Measurements from ENCODE around the gene CKAP2L.

Gene CKAP2L

DNA sequence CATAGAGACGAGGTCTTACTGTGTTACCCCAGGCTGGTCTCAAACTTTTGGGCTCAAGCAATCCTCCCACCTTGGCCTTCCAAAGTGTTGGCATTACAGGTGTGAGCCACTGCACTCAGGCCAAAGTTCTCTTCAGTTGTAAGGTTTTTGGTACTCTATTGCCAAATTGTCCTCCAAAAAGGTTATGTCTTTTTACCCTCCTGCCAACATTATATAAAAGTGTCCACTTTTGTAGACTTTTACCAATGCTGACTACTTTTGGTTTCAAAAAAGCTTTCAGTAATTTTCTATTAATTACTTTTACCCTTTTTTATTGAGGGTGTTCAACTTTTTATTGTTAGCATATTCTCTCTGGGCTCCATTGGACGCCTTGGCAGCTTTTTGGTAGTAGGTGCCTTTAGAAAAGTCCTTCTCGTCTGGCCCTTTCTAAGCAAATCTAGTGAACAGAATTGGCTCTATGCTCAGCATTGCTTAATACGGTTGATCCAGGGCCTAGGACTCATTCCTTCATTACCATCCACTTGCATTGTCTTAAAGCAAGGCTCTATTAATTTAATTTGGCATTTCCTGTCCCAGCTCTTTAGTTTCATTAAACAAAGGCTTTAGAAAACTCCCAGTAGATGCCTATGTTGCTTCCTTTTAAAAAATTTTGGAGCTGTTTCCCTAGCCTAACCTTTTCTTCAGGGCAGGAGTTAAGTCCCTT lies 36.6 kb upstream of the CKAP2L start:
- H3K4me2 ChIP-seq (ENCODE audit: low read length): no peak overlapping the region
- no peak overlapping the region for H3K9ac ChIP-seq (ENCODE audit: low read depth, low read length)
- H3K4me3 ChIP-seq (ENCODE audit: low read length): no peak overlapping the region
- no peaks in the 10 kb centered on the region for H3K27me3 ChIP-seq (ENCODE audit: control insufficient read depth, insufficient read depth, low read length)
- no peaks in the 10 kb centered on the region for H3K36me3 ChIP-seq (ENCODE audit: insufficient read depth, low read length)
- H3K4me1 ChIP-seq (ENCODE audit: control insufficient read depth, insufficient read depth, low read length): no peaks in the 10 kb centered on the region
- H3K9me3 ChIP-seq (replicated peaks; ENCODE audit: low read length): no peaks in the 10 kb centered on the region

DNA sequence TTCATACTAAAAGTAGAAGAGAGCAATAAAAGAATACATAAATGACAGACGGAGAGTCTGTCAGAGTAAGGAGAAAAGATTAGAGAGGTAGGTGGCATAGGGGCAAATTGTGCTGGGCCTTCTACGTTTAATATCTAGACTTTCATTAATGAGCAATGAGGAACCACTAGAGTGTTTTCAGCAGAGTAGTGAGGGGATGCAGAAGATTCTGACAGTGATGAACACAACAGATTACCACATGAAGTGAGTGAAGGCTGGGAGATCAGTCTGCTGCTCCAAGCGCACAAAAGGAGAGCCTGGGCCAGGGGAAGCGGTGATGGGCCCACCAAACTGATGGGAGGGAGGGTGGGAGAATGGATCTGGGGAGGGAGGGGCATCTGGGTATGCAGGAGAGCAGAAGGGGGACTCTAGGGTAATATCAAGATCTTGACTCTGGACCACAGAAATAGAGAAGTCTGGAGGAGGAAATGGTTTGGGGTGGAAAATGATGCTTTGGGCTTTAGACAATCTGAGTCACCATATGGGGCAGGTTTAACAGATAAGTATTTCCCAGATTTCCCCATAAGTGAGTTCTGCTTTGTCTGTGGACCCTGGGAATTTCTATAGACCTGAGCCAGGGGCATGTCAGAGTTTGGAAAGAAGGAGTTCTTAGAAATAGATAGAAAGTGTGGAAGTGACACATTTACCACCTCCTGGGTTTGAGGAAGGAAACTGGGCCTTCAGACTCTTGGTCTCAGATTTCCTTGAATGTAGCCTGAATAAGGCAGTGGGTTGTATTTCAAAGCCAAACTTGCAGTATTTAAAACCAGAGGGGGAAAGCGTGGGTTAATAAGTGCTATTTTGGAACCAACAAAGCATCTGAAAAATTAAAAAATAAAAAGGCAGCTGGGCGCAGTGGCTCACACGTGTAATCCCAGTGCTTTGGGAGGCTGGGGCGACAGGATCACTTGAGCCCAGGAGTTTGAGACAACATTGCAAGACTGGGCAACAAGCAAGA lies 34.9 kb upstream of the CKAP2L start:
- Histone ChIP-seq H3K4me1 (ENCODE audit: control insufficient read depth, insufficient read depth, low read length) (peaks cover under 1% of the 10 kb centered on the region), H3K4me3 (ENCODE audit: low read length) (no peak overlapping the region), H3K9me3 (replicated peaks; ENCODE audit: low read length) (no peaks in the 10 kb centered on the region), H3K4me2 (ENCODE audit: low read length) (no peak overlapping the region), H3K27me3 (ENCODE audit: control insufficient read depth, insufficient read depth, low read length) (no peaks in the 10 kb centered on the region), H3K36me3 (ENCODE audit: insufficient read depth, low read length) (no peaks in the 10 kb centered on the region), H3K9ac (ENCODE audit: low read depth, low read length) (no peak overlapping the region)

DNA sequence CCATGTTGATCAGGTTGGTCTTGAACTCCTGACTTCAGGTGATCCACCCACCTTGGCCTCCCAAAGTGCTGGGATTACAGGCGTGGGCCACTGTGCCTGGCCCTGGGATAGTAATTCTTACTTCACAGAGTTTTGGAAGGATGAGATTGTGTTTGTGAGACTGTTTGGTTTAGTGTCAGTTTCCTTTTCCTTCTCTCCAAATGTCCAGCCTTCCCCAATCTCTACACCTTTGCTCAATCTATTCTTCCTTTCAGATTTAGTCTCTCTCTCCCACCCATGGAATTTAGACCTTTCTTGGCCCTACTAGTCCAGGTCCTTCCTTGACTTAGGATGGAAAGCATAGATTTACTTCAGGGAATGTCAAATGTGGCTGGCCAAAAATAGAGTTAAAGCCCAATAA lies 32.1 kb upstream of the CKAP2L start:
- H3K27me3 ChIP-seq (ENCODE audit: control insufficient read depth, insufficient read depth, low read length): no peaks in the 10 kb centered on the region
- no peaks in the 10 kb centered on the region for H3K9me3 ChIP-seq (replicated peaks; ENCODE audit: low read length)
- H3K9ac ChIP-seq (ENCODE audit: low read depth, low read length): no peak overlapping the region
- no peaks in the 10 kb centered on the region for H3K36me3 ChIP-seq (ENCODE audit: insufficient read depth, low read length)
- peaks cover 5% of the 10 kb centered on the region for H3K4me1 ChIP-seq (ENCODE audit: control insufficient read depth, insufficient read depth, low read length)
- no peak overlapping the region for H3K4me2 ChIP-seq (ENCODE audit: low read length)
- no peak overlapping the region for H3K4me3 ChIP-seq (ENCODE audit: low read length)

DNA sequence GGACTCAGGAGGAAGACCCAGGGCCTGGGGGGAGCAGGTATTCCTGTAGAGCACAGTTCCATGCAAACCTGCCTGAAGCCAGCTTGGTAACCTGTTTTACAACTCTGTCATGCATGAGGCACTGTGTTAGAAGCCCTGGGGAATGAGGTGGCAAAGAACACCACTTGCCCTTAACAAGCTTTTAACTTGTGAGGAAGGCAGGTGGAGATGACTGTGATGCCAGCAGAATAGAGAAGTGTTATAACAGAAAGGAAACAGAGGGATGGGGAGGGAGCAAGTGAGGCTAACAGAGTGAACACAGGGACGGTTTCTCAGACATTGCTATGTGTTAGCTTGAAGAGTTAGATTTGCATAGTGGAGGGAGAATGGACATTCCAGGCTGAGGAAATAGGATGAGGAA lies 31.4 kb upstream of the CKAP2L start:
- Histone ChIP-seq H3K4me1 (ENCODE audit: control insufficient read depth, insufficient read depth, low read length) (peaks cover 5% of the 10 kb centered on the region), H3K9ac (ENCODE audit: low read depth, low read length) (no peak overlapping the region), H3K27me3 (ENCODE audit: control insufficient read depth, insufficient read depth, low read length) (no peaks in the 10 kb centered on the region), H3K9me3 (replicated peaks; ENCODE audit: low read length) (no peaks in the 10 kb centered on the region), H3K4me2 (ENCODE audit: low read length) (no peak overlapping the region), H3K4me3 (ENCODE audit: low read length) (no peak overlapping the region), H3K36me3 (ENCODE audit: insufficient read depth, low read length) (no peaks in the 10 kb centered on the region)

DNA sequence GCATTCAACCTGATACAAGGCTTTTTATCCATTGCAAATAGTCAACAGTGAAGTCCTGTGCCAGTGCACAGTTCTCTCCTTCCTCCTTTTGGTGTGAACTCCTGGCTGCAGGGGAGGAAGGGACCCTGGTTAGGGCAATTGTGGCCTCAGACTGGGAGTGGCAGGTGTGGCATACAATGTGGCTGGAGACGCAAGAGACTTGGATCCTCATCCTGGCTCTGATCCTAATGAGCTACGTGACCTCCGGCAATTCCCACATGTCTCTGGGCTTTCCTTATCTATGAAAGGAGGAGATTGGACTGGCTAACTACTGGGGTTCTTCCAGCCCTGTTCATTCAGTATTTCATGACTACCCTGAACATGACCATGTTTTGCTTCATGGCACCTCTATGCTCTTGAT lies 30.4 kb upstream of the CKAP2L start:
- no peak overlapping the region for H3K4me2 ChIP-seq (ENCODE audit: low read length)
- no peaks in the 10 kb centered on the region for H3K27me3 ChIP-seq (ENCODE audit: control insufficient read depth, insufficient read depth, low read length)
- no peaks in the 10 kb centered on the region for H3K9me3 ChIP-seq (replicated peaks; ENCODE audit: low read length)
- no peak overlapping the region for H3K4me3 ChIP-seq (ENCODE audit: low read length)
- H3K36me3 ChIP-seq (ENCODE audit: insufficient read depth, low read length): no peaks in the 10 kb centered on the region
- no peak overlapping the region for H3K9ac ChIP-seq (ENCODE audit: low read depth, low read length)
- H3K4me1 ChIP-seq (ENCODE audit: control insufficient read depth, insufficient read depth, low read length): peaks cover 5% of the 10 kb centered on the region

DNA sequence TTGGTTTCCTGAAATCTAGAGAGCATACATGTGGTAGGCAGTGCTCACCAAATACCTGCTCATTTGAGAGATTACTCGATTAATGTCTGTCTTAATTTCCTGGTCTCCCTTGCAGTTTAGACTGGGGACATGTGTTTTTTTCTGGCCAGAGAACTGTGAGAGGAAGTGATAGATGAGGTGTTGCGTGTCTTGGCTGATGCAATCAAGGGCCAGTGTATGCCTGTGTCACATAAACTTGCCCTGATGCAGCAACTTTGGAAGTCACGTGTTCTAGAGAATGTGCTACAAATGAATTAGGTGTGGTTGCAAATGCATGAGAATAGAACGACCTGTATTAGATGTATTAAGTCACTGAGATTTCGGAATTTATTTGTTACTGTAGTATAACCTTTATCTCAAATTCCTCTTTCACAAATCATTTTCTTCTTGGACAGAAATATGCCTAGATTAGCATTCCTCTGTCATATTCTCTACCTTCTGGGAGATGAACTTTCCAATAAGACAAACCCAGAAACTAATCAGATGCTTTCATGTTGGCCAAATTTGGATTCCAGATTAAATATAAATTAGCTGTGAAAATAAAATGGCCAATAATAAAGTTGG lies 29.8 kb upstream of the CKAP2L start:
- Histone ChIP-seq H3K4me3 (ENCODE audit: low read length) (no peak overlapping the region), H3K9me3 (replicated peaks; ENCODE audit: low read length) (no peaks in the 10 kb centered on the region), H3K27me3 (ENCODE audit: control insufficient read depth, insufficient read depth, low read length) (no peaks in the 10 kb centered on the region), H3K4me1 (ENCODE audit: control insufficient read depth, insufficient read depth, low read length) (peaks cover 5% of the 10 kb centered on the region), H3K4me2 (ENCODE audit: low read length) (no peak overlapping the region), H3K36me3 (ENCODE audit: insufficient read depth, low read length) (no peaks in the 10 kb centered on the region), H3K9ac (ENCODE audit: low read depth, low read length) (no peak overlapping the region)

DNA sequence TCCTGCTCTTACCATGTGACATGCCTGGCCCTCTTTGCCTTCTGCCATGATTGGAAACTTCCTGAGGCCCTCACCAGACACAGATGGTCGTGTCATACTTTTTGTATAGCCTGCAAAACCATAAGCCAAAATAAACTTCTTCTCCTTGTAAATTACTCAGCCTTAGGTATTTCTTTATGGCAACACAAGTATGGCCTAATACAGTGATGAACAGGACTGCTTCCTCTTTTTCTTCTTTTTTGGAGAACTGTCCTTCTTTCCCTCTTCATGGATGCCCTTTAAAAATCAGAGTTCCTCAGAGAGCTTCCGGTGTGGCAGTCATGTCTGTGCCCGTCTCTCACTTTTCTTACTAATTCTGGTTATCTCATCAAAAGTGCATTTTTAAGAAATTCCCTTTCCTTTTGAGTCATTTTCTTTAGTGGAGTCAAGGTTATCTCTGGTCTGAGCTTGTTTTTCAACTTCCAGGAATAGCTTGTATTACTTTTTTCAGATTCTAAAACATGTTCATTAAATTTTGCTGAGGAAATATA lies 29.1 kb upstream of the CKAP2L start:
- no peaks in the 10 kb centered on the region for H3K9me3 ChIP-seq (replicated peaks; ENCODE audit: low read length)
- no peaks in the 10 kb centered on the region for H3K36me3 ChIP-seq (ENCODE audit: insufficient read depth, low read length)
- peaks cover 5% of the 10 kb centered on the region for H3K4me1 ChIP-seq (ENCODE audit: control insufficient read depth, insufficient read depth, low read length)
- H3K9ac ChIP-seq (ENCODE audit: low read depth, low read length): no peak overlapping the region
- H3K4me2 ChIP-seq (ENCODE audit: low read length): no peak overlapping the region
- no peak overlapping the region for H3K4me3 ChIP-seq (ENCODE audit: low read length)
- no peaks in the 10 kb centered on the region for H3K27me3 ChIP-seq (ENCODE audit: control insufficient read depth, insufficient read depth, low read length)

DNA sequence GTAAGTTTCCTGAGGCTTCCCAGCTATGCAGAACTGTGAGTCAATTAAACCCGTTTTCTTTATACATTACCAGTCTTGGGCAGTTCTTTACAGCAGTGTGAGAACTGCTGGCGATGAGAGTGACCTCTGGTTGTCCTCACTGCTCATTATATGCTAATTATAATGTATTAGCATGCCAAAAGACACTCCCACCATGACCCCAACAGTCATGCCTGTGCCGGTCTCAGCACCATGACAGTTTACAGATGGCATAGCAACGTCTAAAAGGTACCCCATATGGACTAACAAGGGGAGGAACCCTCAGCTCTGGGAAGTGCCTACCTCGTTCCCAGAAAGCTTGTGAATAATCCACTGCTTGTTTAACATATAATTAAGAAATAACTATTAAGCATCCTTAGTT lies 28.0 kb upstream of the CKAP2L start:
- no peak overlapping the region for H3K4me2 ChIP-seq (ENCODE audit: low read length)
- H3K9ac ChIP-seq (ENCODE audit: low read depth, low read length): no peak overlapping the region
- H3K27me3 ChIP-seq (ENCODE audit: control insufficient read depth, insufficient read depth, low read length): no peaks in the 10 kb centered on the region
- no peak overlapping the region for H3K4me3 ChIP-seq (ENCODE audit: low read length)
- no peaks in the 10 kb centered on the region for H3K9me3 ChIP-seq (replicated peaks; ENCODE audit: low read length)
- peaks cover 5% of the 10 kb centered on the region for H3K4me1 ChIP-seq (ENCODE audit: control insufficient read depth, insufficient read depth, low read length)
- no peaks in the 10 kb centered on the region for H3K36me3 ChIP-seq (ENCODE audit: insufficient read depth, low read length)

DNA sequence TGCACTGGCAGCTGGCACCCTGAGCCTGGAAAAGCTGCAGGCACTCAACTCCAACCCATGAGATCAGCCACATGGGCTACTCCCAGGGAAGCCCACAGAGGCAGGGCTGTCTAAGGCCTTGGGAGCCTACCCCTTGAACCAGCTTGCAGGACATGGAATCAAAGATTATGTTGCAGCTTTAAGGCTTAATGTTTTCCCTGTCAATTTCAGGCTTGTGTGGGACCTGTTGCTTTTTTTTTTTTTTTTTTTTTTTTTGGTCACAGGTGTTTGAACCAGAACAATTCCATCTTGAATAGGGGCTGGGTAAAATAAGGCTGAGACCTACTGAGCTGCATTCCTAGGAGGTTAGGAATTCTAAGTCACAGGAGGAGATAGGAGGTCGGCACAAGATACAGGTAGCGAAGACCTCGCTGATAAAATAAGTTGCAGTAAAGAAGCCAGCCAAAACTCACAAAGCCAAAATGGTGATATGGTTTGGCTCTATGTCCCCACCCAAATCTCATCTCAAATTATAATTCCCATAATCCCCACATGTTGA lies 27.4 kb upstream of the CKAP2L start:
- Histone ChIP-seq H3K9ac (ENCODE audit: low read depth, low read length) (no peak overlapping the region), H3K4me2 (ENCODE audit: low read length) (no peak overlapping the region), H3K36me3 (ENCODE audit: insufficient read depth, low read length) (no peaks in the 10 kb centered on the region), H3K4me1 (ENCODE audit: control insufficient read depth, insufficient read depth, low read length) (peaks cover 5% of the 10 kb centered on the region), H3K4me3 (ENCODE audit: low read length) (no peak overlapping the region), H3K27me3 (ENCODE audit: control insufficient read depth, insufficient read depth, low read length) (no peaks in the 10 kb centered on the region), H3K9me3 (replicated peaks; ENCODE audit: low read length) (no peaks in the 10 kb centered on the region)

DNA sequence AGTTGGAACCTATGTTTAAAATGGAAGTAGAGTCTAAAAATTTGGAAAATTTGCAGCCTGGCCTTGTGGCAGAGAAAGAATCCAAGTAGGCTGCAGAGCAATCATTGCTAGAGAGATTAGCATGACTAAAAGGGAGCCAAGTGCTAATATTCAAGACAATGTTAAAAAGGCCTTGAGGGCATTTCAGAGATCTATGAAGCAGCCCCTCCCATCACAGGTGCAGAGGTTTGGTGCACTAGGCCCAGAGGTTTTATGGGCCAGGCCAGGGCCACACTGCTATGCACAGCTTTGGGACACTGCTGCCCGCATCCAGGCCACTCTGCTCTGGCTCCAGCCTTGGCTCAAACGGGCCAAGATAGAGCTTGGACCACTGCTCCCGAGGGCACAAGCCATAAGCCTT lies 26.6 kb upstream of the CKAP2L start:
- Histone ChIP-seq H3K4me2 (ENCODE audit: low read length) (no peak overlapping the region), H3K9ac (ENCODE audit: low read depth, low read length) (no peak overlapping the region), H3K27me3 (ENCODE audit: control insufficient read depth, insufficient read depth, low read length) (no peaks in the 10 kb centered on the region), H3K4me1 (ENCODE audit: control insufficient read depth, insufficient read depth, low read length) (peaks cover 5% of the 10 kb centered on the region), H3K4me3 (ENCODE audit: low read length) (no peak overlapping the region), H3K9me3 (replicated peaks; ENCODE audit: low read length) (no peaks in the 10 kb centered on the region), H3K36me3 (ENCODE audit: insufficient read depth, low read length) (no peaks in the 10 kb centered on the region)

DNA sequence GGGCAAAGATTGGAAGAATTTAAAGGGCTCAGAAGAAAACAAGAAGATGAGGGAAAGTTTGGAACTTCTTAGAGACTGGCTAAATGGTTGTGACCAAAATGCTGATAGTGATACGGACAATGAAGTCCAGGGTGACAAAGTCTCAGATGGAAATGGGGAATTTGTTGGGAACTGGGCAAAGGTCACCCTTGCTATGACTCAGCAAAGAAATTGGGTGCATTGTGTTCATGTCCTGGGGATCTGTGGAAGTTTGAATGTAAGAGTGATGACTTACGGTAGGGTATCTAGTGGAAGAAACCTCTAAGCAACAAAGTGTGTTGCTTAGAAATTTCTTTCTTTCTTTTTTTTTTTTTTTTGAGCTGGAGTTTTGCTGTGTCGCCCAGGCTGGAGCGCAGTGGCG lies 25.9 kb upstream of the CKAP2L start:
- H3K4me2 ChIP-seq (ENCODE audit: low read length): no peak overlapping the region
- H3K4me1 ChIP-seq (ENCODE audit: control insufficient read depth, insufficient read depth, low read length): peaks cover 5% of the 10 kb centered on the region
- no peak overlapping the region for H3K9ac ChIP-seq (ENCODE audit: low read depth, low read length)
- no peak overlapping the region for H3K4me3 ChIP-seq (ENCODE audit: low read length)
- H3K36me3 ChIP-seq (ENCODE audit: insufficient read depth, low read length): no peaks in the 10 kb centered on the region
- no peaks in the 10 kb centered on the region for H3K27me3 ChIP-seq (ENCODE audit: control insufficient read depth, insufficient read depth, low read length)
- H3K9me3 ChIP-seq (replicated peaks; ENCODE audit: low read length): no peaks in the 10 kb centered on the region
